ENCODE measurements around the gene CRYBG1. TPM values are rescaled to one million over a fixed set of nuclear protein-coding genes. Genes with fewer than 3 reads are reported as not detected.

Gene CRYBG1
- total and polyA plus RNA-seq, 2 of the 4 experiments (the other 2 are of a cell fraction): 0.38 to 1.1 TPM

DNA sequence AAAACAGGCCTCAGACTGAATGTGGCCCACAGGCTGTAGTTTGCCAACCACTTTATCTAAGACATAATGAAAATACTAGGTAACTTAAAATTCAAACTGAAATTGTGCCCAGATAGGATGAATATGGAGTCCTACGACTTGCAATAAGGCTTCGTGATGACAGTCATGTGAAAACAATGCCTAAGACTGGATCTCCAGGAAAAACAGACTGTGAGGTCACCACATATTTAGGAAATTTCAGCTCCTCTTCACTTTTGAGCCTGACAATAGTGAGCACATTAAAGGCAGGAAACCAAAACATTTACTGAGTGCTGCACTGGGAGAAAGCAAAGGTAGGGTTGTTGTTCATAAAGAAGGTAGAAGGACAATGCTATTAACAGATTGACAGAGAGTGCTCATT, 218.8 kb downstream of the CRYBG1 start:
- Histone ChIP-seq H2BK15ac (ENCODE audit: low read depth, low read length) (no peak overlapping the region), H3K79me1 (ENCODE audit: low read depth in 1 of 2, low read length in 2 of 2) (no peaks in the 10 kb centered on the region), H2BK5ac (ENCODE audit: low read depth, low read length, poor library complexity, severe bottlenecking) (peak overlapping the region; percentile 14), H4K5ac (ENCODE audit: low read depth, low read length) (peak overlapping the region; percentile 35; the same call in 1 of the 2 replicates), H3K4me2 (ENCODE audit: low read depth, low read length) (no peak overlapping the region), H2BK120ac (ENCODE audit: low read depth, low read length) (no peak overlapping the region), H3K36me3 (ENCODE audit: control insufficient read depth, insufficient read depth, low read length) (peaks cover 8% of the 10 kb centered on the region), H2AK5ac (ENCODE audit: low read depth, low read length) (no peak overlapping the region), H3K9me3 (ENCODE audit: control insufficient read depth, insufficient read depth, low read length) (no peaks in the 10 kb centered on the region), H3K9ac (ENCODE audit: low read depth, low read length) (no peak overlapping the region), H3K18ac (ENCODE audit: low read depth, low read length) (peak overlapping the region; percentile 47; the same call in 1 of the 2 replicates), H4K8ac (ENCODE audit: low read depth in 2 of 2, low read length in 2 of 2) (no peak overlapping the region), H4K91ac (ENCODE audit: insufficient read depth, low read depth, low read length) (no peak overlapping the region), H3K23ac (ENCODE audit: low read depth, low read length) (no peak overlapping the region), H2AFZ (replicated peaks; ENCODE audit: low read length, poor library complexity) (no peak overlapping the region), H3K14ac (replicated peaks; ENCODE audit: low read depth, low read length) (no peak overlapping the region), H4K20me1 (ENCODE audit: insufficient read depth, low read length) (no peaks in the 10 kb centered on the region), H3K56ac (ENCODE audit: extremely low read depth, insufficient read depth, low read length) (no peak overlapping the region), H3K9me1 (ENCODE audit: insufficient read depth, low read length) (peaks cover 10% of the 10 kb centered on the region; the same call in 1 of the 2 replicates), H3K27me3 (ENCODE audit: control insufficient read depth, insufficient read depth, low read length) (no peaks in the 10 kb centered on the region), H2BK20ac (ENCODE audit: low read depth, low read length) (no peak overlapping the region), H3K27ac (ENCODE audit: insufficient read depth, low read length) (no peak overlapping the region), H3K4me1 (ENCODE audit: control insufficient read depth, insufficient read depth, low read length) (peaks cover 13% of the 10 kb centered on the region), H3K4me3 (ENCODE audit: insufficient read depth, low read depth, low read length) (no peak overlapping the region), H3K4ac (ENCODE audit: low read depth, low read length) (no peak overlapping the region), H2AK9ac (replicated peaks; ENCODE audit: low read depth, low read length, poor library complexity) (no peak overlapping the region)
- no CpG with 5 or more reads among the region's 2 CpGs for WGBS, 2 experiments (ENCODE audit: extremely low coverage in 2 of 2, insufficient read length in 1 of 2)
- intact Hi-C loops (cut with micrococcal nuclease) (no loop called here), in situ Hi-C loops (cut with MboI; ENCODE audit: low sequenced_read_pairs) (no loop called here), dilution Hi-C loops (cut with HindIII; ENCODE audit: low sequenced_read_pairs, unreplicated experiment) (no loop called here)
- peak; percentile 39 for DNase-seq
- BruUV-seq (replicated peaks): no TSS peak
- POLR2A ChIA-PET (ENCODE audit: unreplicated experiment): no interaction called here
- TF ChIP-seq SMC3 (IDR thresholded peaks at IDR 0.05; ENCODE audit: low read depth, low read length) (no peak), RAD21 (IDR thresholded peaks at IDR 0.05; ENCODE audit: low read length) (no peak), RCOR1 (IDR thresholded peaks at IDR 0.05; ENCODE audit: insufficient replicate concordance, low read length) (no peak), CHD1 (IDR thresholded peaks at IDR 0.05; ENCODE audit: low read depth, low read length) (no peak), BHLHE40 (IDR thresholded peaks at IDR 0.05; ENCODE audit: low read depth, low read length) (no peak), FOS (IDR thresholded peaks at IDR 0.05; ENCODE audit: low read depth, low read length) (no peak)
- TF ChIP-seq, protein P1, sequence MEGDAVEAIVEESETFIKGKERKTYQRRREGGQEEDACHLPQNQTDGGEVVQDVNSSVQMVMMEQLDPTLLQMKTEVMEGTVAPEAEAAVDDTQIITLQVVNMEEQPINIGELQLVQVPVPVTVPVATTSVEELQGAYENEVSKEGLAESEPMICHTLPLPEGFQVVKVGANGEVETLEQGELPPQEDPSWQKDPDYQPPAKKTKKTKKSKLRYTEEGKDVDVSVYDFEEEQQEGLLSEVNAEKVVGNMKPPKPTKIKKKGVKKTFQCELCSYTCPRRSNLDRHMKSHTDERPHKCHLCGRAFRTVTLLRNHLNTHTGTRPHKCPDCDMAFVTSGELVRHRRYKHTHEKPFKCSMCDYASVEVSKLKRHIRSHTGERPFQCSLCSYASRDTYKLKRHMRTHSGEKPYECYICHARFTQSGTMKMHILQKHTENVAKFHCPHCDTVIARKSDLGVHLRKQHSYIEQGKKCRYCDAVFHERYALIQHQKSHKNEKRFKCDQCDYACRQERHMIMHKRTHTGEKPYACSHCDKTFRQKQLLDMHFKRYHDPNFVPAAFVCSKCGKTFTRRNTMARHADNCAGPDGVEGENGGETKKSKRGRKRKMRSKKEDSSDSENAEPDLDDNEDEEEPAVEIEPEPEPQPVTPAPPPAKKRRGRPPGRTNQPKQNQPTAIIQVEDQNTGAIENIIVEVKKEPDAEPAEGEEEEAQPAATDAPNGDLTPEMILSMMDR (conservative IDR thresholded peaks at IDR 0.05; ENCODE audit: low read depth, low read length): no peak
- CTCF ChIA-PET: interaction anchor here (0.6 kb wide), 1 partner anchor 149 kb away, joined by 3 read pairs; no protein-coding TSS in a partner anchor
- ATAC-seq (ENCODE audit: low read depth): no peak

Data from IMR-90 (cell line).